Gastrocnemius medialis (tissue), 4 donors: ENCODE measurements around the gene SIK2. TPM values are rescaled to one million over a fixed set of nuclear protein-coding genes. Genes with fewer than 3 reads are reported as not detected.

Experiments used
- ATAC-seq, 2 donors: fragments of 150-250 bp; one replicate each; pipeline ENCODE4 v1.9.1; 2016
- DNase-seq, 2 donors: peaks; one replicate each; pipeline ENCODE4 v3.0.0-alpha.2; 2019
- H3K27ac ChIP-seq, 4 donors: fragments of 200-600 bp; sonication (generic); 1 replicate in 1 of 4; 2 replicates in 3 of 4; pipeline ENCODE4 v1.5.1; 2016 to 2018; ENCODE audit warnings: mild to moderate bottlenecking in 2 of 4, moderate library complexity in 1 of 4
- H3K27me3 ChIP-seq, 3 donors: fragments of 200-600 bp; sonication (generic) in 2 of 3; 1 replicate in 1 of 3; 2 replicates in 2 of 3; pipeline versions ENCODE4 v1.5.1 to v1.6.0; 2016 to 2019; ENCODE audit warnings: mild to moderate bottlenecking in 1 of 3, moderate library complexity in 1 of 3
- H3K36me3 ChIP-seq, 2 donors: fragments of 200-600 bp; sonication (generic) in 1 of 2; one replicate each; pipeline ENCODE4 v1.5.1; 2017 to 2018
- H3K4me1 ChIP-seq, 2 donors: fragments of 200-600 bp; sonication (generic) in 1 of 2; one replicate each; pipeline ENCODE4 v1.5.1; 2016 to 2017; ENCODE audit warnings: mild to moderate bottlenecking in 2 of 2
- H3K4me3 ChIP-seq, 4 donors: fragments of 200-600 bp; sonication (generic) in 3 of 4; 1 replicate in 1 of 4; 2 replicates in 3 of 4; pipeline ENCODE4 v1.5.1; 2016 to 2019; ENCODE audit warnings: mild to moderate bottlenecking in 2 of 4
- H3K9me3 ChIP-seq, 3 donors: fragments of 200-600 bp; sonication (generic) in 2 of 3; 1 replicate in 1 of 3; 2 replicates in 2 of 3; pipeline ENCODE4 v1.5.1; 2016 to 2019
- POLR2A ChIP-seq, 2 donors: fragments of 450-650 bp; IDR thresholded peaks; one replicate each; pipeline ENCODE4 v1.6.1; 2017; ENCODE audit warnings: antibody characterized with exemption in 2 of 2, mild to moderate bottlenecking in 2 of 2, moderate library complexity in 2 of 2
- in situ Hi-C, 4 donors: fragments of 200-750 bp; cut with MboI; loops; one replicate each; pipeline versions ENCODE4 v1.15.0 to v1.8.0; 2017; ENCODE audit warnings: low sequenced_read_pairs in 4 of 4
- intact Hi-C: fragments of 100-400 bp; cut with DNase I; formaldehyde crosslinking; loops from one replicate; pipeline ENCODE4 v1.15.1; 2023; ENCODE audit warnings: low total_unique reads
- total RNA-seq, 4 donors: library from RNA; depleted of rRNA; stranded (reverse); fragments of >200 nt; gene quantifications; one replicate each; pipeline versions ENCODE4 v1.1.0 to v1.2.3, GENCODE V29; 2016
- TF ChIP-seq, protein P1 (sequence below), 5 experiments: fragments of 450-650 bp in 3 of 5; fragments of 200-600 bp in 2 of 5; sonication (generic) in 2 of 5; IDR thresholded peaks in 4 of 5; conservative IDR thresholded peaks in 1 of 5; 1 replicate in 4 of 5; 2 replicates in 1 of 5; pipeline ENCODE4 v1.5.1; 2016 to 2019; ENCODE audit warnings: antibody characterized with exemption in 5 of 5, mild to moderate bottlenecking in 3 of 5, moderate library complexity in 3 of 5

Gene SIK2
- total RNA-seq, 4 donors from 2014 or later = 16.5 to 98.7 (median 43.8) TPM

DNA sequence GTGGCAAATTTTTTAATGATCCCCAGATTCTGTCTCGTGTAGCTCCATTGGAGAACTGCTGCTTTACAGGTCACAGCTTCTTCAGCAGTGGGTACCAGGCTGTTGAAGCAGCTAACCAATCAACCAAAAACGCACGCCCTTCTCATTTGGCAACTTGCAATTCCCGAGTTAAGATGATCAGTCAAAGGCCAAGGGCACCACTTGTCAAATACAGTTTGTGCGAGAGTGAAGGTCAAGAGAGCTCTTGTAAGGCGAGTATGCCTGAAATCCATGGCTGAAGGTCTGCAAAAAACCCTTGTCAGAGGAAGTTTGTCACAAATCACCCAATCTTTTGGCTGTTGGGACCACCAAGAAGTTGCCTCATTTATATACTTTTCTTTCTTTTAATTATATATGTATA lies 176.9 kb downstream of the SIK2 start:
- Histone ChIP-seq H3K36me3 (no peaks in the 10 kb centered on the region), H3K4me3 (no peak overlapping the region), H3K9me3 (no peaks in the 10 kb centered on the region), H3K27me3 (no peaks in the 10 kb centered on the region), H3K27ac (no peak overlapping the region), H3K4me1 (peaks cover 0 to 7% of the 10 kb centered on the region in 2 donors)
- DNase-seq = no peak
- intact Hi-C loops (no loop called here), in situ Hi-C loops (loop anchor here in 3 of 4 donors (5.0 to 10.0 kb wide), 3 partner anchors 63 to 214 kb away; partner anchors contain the start of gene SIK2 (in 3 of the 3))
- no peak for ATAC-seq
- TF ChIP-seq, protein P1, sequence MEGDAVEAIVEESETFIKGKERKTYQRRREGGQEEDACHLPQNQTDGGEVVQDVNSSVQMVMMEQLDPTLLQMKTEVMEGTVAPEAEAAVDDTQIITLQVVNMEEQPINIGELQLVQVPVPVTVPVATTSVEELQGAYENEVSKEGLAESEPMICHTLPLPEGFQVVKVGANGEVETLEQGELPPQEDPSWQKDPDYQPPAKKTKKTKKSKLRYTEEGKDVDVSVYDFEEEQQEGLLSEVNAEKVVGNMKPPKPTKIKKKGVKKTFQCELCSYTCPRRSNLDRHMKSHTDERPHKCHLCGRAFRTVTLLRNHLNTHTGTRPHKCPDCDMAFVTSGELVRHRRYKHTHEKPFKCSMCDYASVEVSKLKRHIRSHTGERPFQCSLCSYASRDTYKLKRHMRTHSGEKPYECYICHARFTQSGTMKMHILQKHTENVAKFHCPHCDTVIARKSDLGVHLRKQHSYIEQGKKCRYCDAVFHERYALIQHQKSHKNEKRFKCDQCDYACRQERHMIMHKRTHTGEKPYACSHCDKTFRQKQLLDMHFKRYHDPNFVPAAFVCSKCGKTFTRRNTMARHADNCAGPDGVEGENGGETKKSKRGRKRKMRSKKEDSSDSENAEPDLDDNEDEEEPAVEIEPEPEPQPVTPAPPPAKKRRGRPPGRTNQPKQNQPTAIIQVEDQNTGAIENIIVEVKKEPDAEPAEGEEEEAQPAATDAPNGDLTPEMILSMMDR (IDR thresholded peaks at IDR 0.05 in 4 of 5, conservative IDR thresholded peaks at IDR 0.05 in 1 of 5) = no peak
- no peak for TF ChIP-seq POLR2A (IDR thresholded peaks at IDR 0.05)

Other genes with a start within 250 kb of the SIK2 start
- gene POU2AF1, start 223.2 kb upstream of the SIK2 start, total RNA-seq = under 1 TPM in 2 of 4 donors, not detected in 2; 0.29 to 0.78 TPM
- not detected for gene BTG4, start 90.1 kb upstream of the SIK2 start, total RNA-seq
- not detected for gene HOATZ, start 87.7 kb upstream of the SIK2 start, total RNA-seq
- gene LAYN, start 61.7 kb upstream of the SIK2 start, total RNA-seq = 1 to 10 TPM in 1 of 4 donors, under 1 TPM in 2, not detected in 1; 0.46 to 3.7 (median 0.72) TPM
- 10 to 100 TPM in 2 of 4 donors, 1 to 10 TPM in 2; 7.3 to 16.0 (median 9.4) TPM for gene PPP2R1B, start 163.9 kb downstream of the SIK2 start, total RNA-seq